AG04450 (cell line): ENCODE results near the gene ZBTB4. TPM values are rescaled to one million over a fixed set of nuclear protein-coding genes. Genes with fewer than 3 reads are reported as not detected.

ENCODE experiments used
- CTCF ChIA-PET: fragments of 300-600, 350-600 bp; formaldehyde crosslinking; extraction: SDS; loops from one replicate; lab custom pipeline; 2022; ENCODE audit warnings: antibody characterized with exemption, inconsistent platforms; lab: Charles Lee
- POLR2A ChIA-PET: fragments of 350-600 bp; formaldehyde crosslinking; extraction: SDS; loops from one replicate; lab custom pipeline; 2021; ENCODE audit warnings: antibody characterized with exemption, inconsistent platforms; lab: Yijun Ruan, JAX
- DNase-seq: peaks from one replicate; pipeline ENCODE4 v3.0.0-alpha.2; 2011; ENCODE audit warnings: low read depth, low spot score
- H3K27ac ChIP-seq: one replicate; pipeline ENCODE4 v1.5.1; 2012; ENCODE audit warnings: low read depth, low read length, control low read depth
- H3K27me3 ChIP-seq: one replicate; pipeline ENCODE4 v1.6.0; 2012; ENCODE audit warnings: low read length; ENCODE audit not compliant: control insufficient read depth, insufficient read depth
- H3K4me3 ChIP-seq: 2 replicates; pipeline ENCODE4 v1.5.1; 2011; ENCODE audit warnings: mild to moderate bottlenecking, low read depth, low read length, control low read depth
- H3K9me3 ChIP-seq: 2 replicates; pipeline ENCODE4 v1.5.1; 2012; ENCODE audit warnings: low read length; ENCODE audit not compliant: control insufficient read depth, insufficient read depth
- CTCF ChIP-seq: IDR thresholded peaks from 2 replicates; pipeline ENCODE4 v1.5.1; 2011; ENCODE audit warnings: low read depth, low read length, control low read depth, inconsistent platforms
- polyA plus RNA-seq: library from polyadenylated mRNA; depleted of rRNA; stranded (reverse); fragments of >200 nt; gene quantifications from 2 replicates; pipeline ENCODE4 v1.2.3, GENCODE V29; 2011

ZBTB4 gene
- polyA plus RNA-seq, 1 experiment, result 18.8 TPM

- ChIA-PET CTCF (interaction anchor here (0.6 kb wide), 1 partner anchor 40 kb away, joined by 3 read pairs; no protein-coding TSS in a partner anchor), POLR2A (no interaction called here)
- no peak for TF ChIP-seq CTCF
- no peak for DNase-seq
- Histone ChIP-seq H3K9me3 (peaks cover 6% of the 10 kb centered on the region; the same call in 1 of the 2 replicates), H3K4me3 (no peak overlapping the region), H3K27me3 (peaks cover 6% of the 10 kb centered on the region), H3K27ac (no peak overlapping the region)
These were observed 47.1 kb downstream of the ZBTB4 start for GRCh38 chr17:7432296-7432695.

GRCh38 chr17:7431231-7431630 lies 48.2 kb downstream of the ZBTB4 start:
- no peak for TF ChIP-seq CTCF
- POLR2A ChIA-PET, result no interaction called here
- H3K27me3 ChIP-seq, result peaks cover 4% of the 10 kb centered on the region
- no peak overlapping the region for H3K4me3 ChIP-seq
- H3K9me3 ChIP-seq, result peaks cover 6% of the 10 kb centered on the region; the same call in 1 of the 2 replicates
- CTCF ChIA-PET, result no interaction called here
- no peak overlapping the region for H3K27ac ChIP-seq
- no peak for DNase-seq

DNA sequence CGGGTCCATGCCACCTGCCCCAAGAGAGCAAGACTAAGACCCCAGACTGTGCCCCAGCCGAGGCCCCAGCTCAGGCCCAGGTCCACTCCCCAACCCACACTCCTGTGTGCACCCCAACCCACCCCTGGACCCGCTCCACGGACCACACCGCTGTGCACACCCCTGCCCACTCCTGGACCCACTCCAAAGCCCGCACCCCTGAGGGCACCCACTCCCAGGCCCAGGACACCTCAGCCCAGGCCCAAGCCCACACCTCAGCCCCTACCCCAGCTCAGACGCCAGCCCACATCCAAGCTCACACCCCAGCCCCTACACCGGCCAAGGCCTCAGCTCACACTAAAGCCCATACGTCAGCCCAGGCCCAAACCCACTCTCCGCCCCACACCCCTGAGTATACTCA lies 49.7 kb downstream of the ZBTB4 start:
- Histone ChIP-seq H3K4me3 (no peak overlapping the region), H3K27me3 (peaks cover 3% of the 10 kb centered on the region), H3K9me3 (no peaks in the 10 kb centered on the region; the same call in 1 of the 2 replicates), H3K27ac (no peak overlapping the region)
- no peak for TF ChIP-seq CTCF
- CTCF ChIA-PET, result no interaction called here
- no peak for DNase-seq
- POLR2A ChIA-PET, result no interaction called here

GRCh38 chr17:7428557-7428956 lies 50.9 kb downstream of the ZBTB4 start, which contains the start of gene SPEM3:
Gene SPEM3, plus strand, starts transcription at chr17:7428857. Its CDS starts 46 bp downstream, at chr17:7428903.
- no peak for DNase-seq

More at GRCh38 chr17:7428557-7428956, 50.9 kb downstream of the ZBTB4 start, which contains the start of gene SPEM3:
- Histone ChIP-seq H3K27me3 (peaks cover 3% of the 10 kb centered on the region), H3K4me3 (no peak within 1 kb of the TSS), H3K27ac (no peak within 1 kb of the TSS), H3K9me3 (no peaks in the 10 kb centered on the region; the same call in 1 of the 2 replicates)
- ChIA-PET CTCF (no interaction called here), POLR2A (no interaction called here)
- TF ChIP-seq CTCF, result no peak
